H1 (cell line): ENCODE results near the gene TFB1M. TPM values are rescaled to one million over a fixed set of nuclear protein-coding genes. Genes with fewer than 3 reads are reported as not detected.

Experiments used
- CTCF ChIA-PET: fragments of 300-600 bp; sonication (Branson Sonifier 250); formaldehyde crosslinking; loops from one replicate; lab custom pipeline; 2021; ENCODE audit not compliant: partially characterized antibody; lab: Charles Lee
- POLR2A ChIA-PET: fragments of 300-600 bp; sonication (Branson Sonifier 250); formaldehyde crosslinking; loops from one replicate; lab custom pipeline; 2021; ENCODE audit warnings: inconsistent platforms; ENCODE audit not compliant: partially characterized antibody; lab: Charles Lee
- DNase-seq, 2 experiments: peaks; one replicate each; pipeline versions ENCODE4 v3.0.0 to v3.0.0-alpha.2; 2010 to 2022; ENCODE audit warnings: low spot score in 2 of 2, low read depth in 1 of 2, mixed read lengths in 1 of 2
- FAIRE-seq: peaks from 2 replicates; lab custom pipeline; 2011; peaks lifted over from hg19 to GRCh38; lab: Jason Lieb, UNC
- H2AFZ ChIP-seq: 2 replicates; pipeline ENCODE4 v1.8.1; 2012; ENCODE audit warnings: low read length, inconsistent platforms
- H2AK5ac ChIP-seq: 2 replicates; pipeline ENCODE4 v1.6.1; 2013; ENCODE audit warnings: low read depth, low read length
- H2BK120ac ChIP-seq: replicated peaks from 2 replicates; pipeline ENCODE3; 2013; ENCODE audit warnings: low read depth, low read length, inconsistent platforms
- H2BK12ac ChIP-seq: 2 replicates; pipeline ENCODE4 v1.6.1; 2013; ENCODE audit warnings: low read depth, low read length
- H2BK15ac ChIP-seq: 2 replicates; pipeline ENCODE4 v1.6.1; 2013; ENCODE audit warnings: low read length
- H2BK20ac ChIP-seq: 2 replicates; pipeline ENCODE4 v1.6.1; 2013; ENCODE audit warnings: low read length
- H2BK5ac ChIP-seq: 2 replicates; pipeline ENCODE4 v1.6.1; 2013; ENCODE audit warnings: low read depth, low read length
- H3K14ac ChIP-seq: 2 replicates; pipeline ENCODE4 v1.6.1; 2013; ENCODE audit warnings: inconsistent platforms; ENCODE audit not compliant: insufficient read length
- H3K18ac ChIP-seq: 2 replicates; pipeline ENCODE4 v1.6.1; 2013; ENCODE audit warnings: low read length; ENCODE audit errors: extremely low read depth
- H3K23ac ChIP-seq: 2 replicates; pipeline ENCODE4 v1.6.1; 2013; ENCODE audit warnings: inconsistent platforms; ENCODE audit not compliant: insufficient read length
- H3K23me2 ChIP-seq: 2 replicates; pipeline ENCODE4 v1.6.1; 2013; ENCODE audit warnings: low read depth, low read length
- H3K27ac ChIP-seq: 2 replicates; pipeline ENCODE4 v1.6.1; 2011; ENCODE audit warnings: low read depth, low read length, inconsistent platforms
- H3K27me3 ChIP-seq, 4 experiments: replicated peaks in 1 of 4; 1 replicate in 1 of 4; 2 replicates in 3 of 4; pipeline versions ENCODE4 v1.6.1 to v1.8.1; 2011 to 2013; ENCODE audit warnings: low read length in 3 of 4, mild to moderate bottlenecking in 3 of 4, inconsistent platforms in 2 of 4, mixed read lengths in 2 of 4, moderate library complexity in 1 of 4; ENCODE audit not compliant: control insufficient read depth in 3 of 4, insufficient read depth in 3 of 4; ENCODE audit errors: extremely low read depth in 1 of 4
- H3K36me3 ChIP-seq, 4 experiments: 2 replicates each; pipeline versions ENCODE4 v1.6.1 to v1.8.1; 2011 to 2013; ENCODE audit warnings: mild to moderate bottlenecking in 4 of 4, low read length in 3 of 4, moderate library complexity in 2 of 4, control low read depth in 1 of 4, inconsistent platforms in 1 of 4; ENCODE audit not compliant: insufficient read depth in 4 of 4, control insufficient read depth in 2 of 4
- H3K4ac ChIP-seq: replicated peaks from 2 replicates; pipeline ENCODE3; 2013; ENCODE audit warnings: low read length, low read depth, mixed read lengths, inconsistent platforms; ENCODE audit not compliant: insufficient read length
- H3K4me1 ChIP-seq, 4 experiments: replicated peaks in 1 of 4; 1 replicate in 1 of 4; 2 replicates in 3 of 4; pipeline versions ENCODE4 v1.6.1 to v1.8.1; 2011 to 2013; ENCODE audit warnings: low read length in 3 of 4, inconsistent platforms in 2 of 4, mixed read lengths in 1 of 4; ENCODE audit not compliant: insufficient read depth in 4 of 4, control insufficient read depth in 3 of 4
- H3K4me2 ChIP-seq, 2 experiments: 2 replicates each; pipeline versions ENCODE4 v1.6.1 to v1.8.1; 2011 to 2013; ENCODE audit warnings: low read depth in 2 of 2, low read length in 2 of 2, control low read depth in 1 of 2, inconsistent platforms in 1 of 2, mild to moderate bottlenecking in 1 of 2; ENCODE audit not compliant: insufficient read depth in 1 of 2
- H3K4me3 ChIP-seq, 4 experiments: fragments of 200-600, 300-600 bp in 1 of 4; sonication (generic), shearing (Covaris generic), sonication (Bioruptor Twin) in 1 of 4; 2 replicates each; pipeline versions ENCODE4 v1.5.1 to v1.8.1; 2011 to 2016; ENCODE audit warnings: low read length in 4 of 4, low read depth in 3 of 4, control low read depth in 2 of 4, inconsistent platforms in 2 of 4, mild to moderate bottlenecking in 2 of 4, mixed read lengths in 1 of 4, moderate library complexity in 1 of 4; ENCODE audit not compliant: insufficient read depth in 2 of 4; ENCODE audit errors: extremely low read depth in 1 of 4
- H3K56ac ChIP-seq: replicated peaks from 2 replicates; pipeline ENCODE3; 2013; ENCODE audit warnings: low read depth, mild to moderate bottlenecking, mixed read lengths, low read length, inconsistent platforms; ENCODE audit not compliant: insufficient read length
- H3K79me1 ChIP-seq: 2 replicates; pipeline ENCODE4 v1.6.1; 2013; ENCODE audit warnings: low read depth, low read length, control low read depth
- H3K79me2 ChIP-seq, 2 experiments: 2 replicates each; pipeline versions ENCODE4 v1.6.1 to v1.8.1; 2012 to 2013; ENCODE audit warnings: low read length in 2 of 2, mild to moderate bottlenecking in 2 of 2, inconsistent platforms in 1 of 2; ENCODE audit not compliant: insufficient read depth in 2 of 2, control insufficient read depth in 1 of 2
- H3K9ac ChIP-seq, 4 experiments: replicated peaks in 1 of 4; 1 replicate in 1 of 4; 2 replicates in 3 of 4; pipeline versions ENCODE4 v1.6.1 to v1.8.1; 2011 to 2013; ENCODE audit warnings: low read depth in 3 of 4, low read length in 3 of 4, control low read depth in 2 of 4, mild to moderate bottlenecking in 2 of 4, moderate library complexity in 2 of 4, inconsistent platforms in 1 of 4; ENCODE audit errors: extremely low read depth in 1 of 4
- H3K9me3 ChIP-seq, 2 experiments: 2 replicates each; pipeline versions ENCODE4 v1.6.1 to v1.8.1; 2012 to 2013; ENCODE audit warnings: mild to moderate bottlenecking in 2 of 2, moderate library complexity in 2 of 2, control low read depth in 1 of 2, inconsistent platforms in 1 of 2, low read depth in 1 of 2, low read length in 1 of 2, mixed read lengths in 1 of 2; ENCODE audit not compliant: insufficient read depth in 2 of 2
- H4K20me1 ChIP-seq, 2 experiments: replicated peaks in 1 of 2; 2 replicates each; pipeline versions ENCODE3 to v1.8.1; 2011 to 2013; ENCODE audit warnings: inconsistent platforms in 2 of 2, low read length in 2 of 2, mild to moderate bottlenecking in 1 of 2; ENCODE audit not compliant: insufficient read depth in 2 of 2, control insufficient read depth in 1 of 2
- H4K5ac ChIP-seq: 2 replicates; pipeline ENCODE4 v1.6.1; 2013; ENCODE audit warnings: low read length, low read depth, mixed read lengths, inconsistent platforms; ENCODE audit not compliant: insufficient read length
- H4K8ac ChIP-seq: 2 replicates; pipeline ENCODE4 v1.8.0; 2013; ENCODE audit warnings: mild to moderate bottlenecking, moderate library complexity, low read length, inconsistent platforms; ENCODE audit not compliant: insufficient read depth; ENCODE audit errors: extremely low read depth
- H4K91ac ChIP-seq: replicated peaks from 2 replicates; pipeline ENCODE3; 2013; ENCODE audit warnings: low read length, mixed read lengths, inconsistent platforms; ENCODE audit not compliant: insufficient read length
- CREB1 ChIP-seq: IDR thresholded peaks from 2 replicates; pipeline ENCODE4 v1.6.1; 2012; ENCODE audit warnings: inconsistent platforms
- MAFK ChIP-seq: IDR thresholded peaks from 2 replicates; pipeline ENCODE4 v1.6.1; 2012; ENCODE audit warnings: low read depth, mild to moderate bottlenecking, improper control_type of control experiment, low read length
- MAX ChIP-seq: IDR thresholded peaks from 2 replicates; pipeline ENCODE4 v1.6.1; 2012; ENCODE audit warnings: inconsistent platforms
- NRF1 ChIP-seq: IDR thresholded peaks from 2 replicates; pipeline ENCODE4 v1.6.1; 2011; ENCODE audit warnings: mild to moderate bottlenecking, low read depth, low read length, improper control_type of control experiment
- RAD21 ChIP-seq, 2 experiments: IDR thresholded peaks in 1 of 2; conservative IDR thresholded peaks in 1 of 2; 2 replicates each; pipeline ENCODE4 v1.6.1; 2011; ENCODE audit warnings: low read depth in 2 of 2, low read length in 2 of 2, improper control_type of control experiment in 1 of 2, inconsistent platforms in 1 of 2, mild to moderate bottlenecking in 1 of 2, moderate library complexity in 1 of 2
- SIRT6 ChIP-seq: IDR thresholded peaks from one replicate; pipeline ENCODE4 v1.7.1; 2012; ENCODE audit warnings: low read length, inconsistent platforms
- SP4 ChIP-seq: IDR thresholded peaks from 2 replicates; pipeline ENCODE4 v1.6.1; 2012; ENCODE audit warnings: low read length, inconsistent platforms
- WGBS, 2 experiments: shearing (Covaris generic) in 1 of 2; methylation state at CpG; one replicate each; pipeline versions ENCODE4 v1.1.6 to v1.1.7; 2013 to 2015; ENCODE audit warnings: low lambda C conversion rate in 2 of 2, mixed read lengths in 2 of 2, inconsistent platforms in 1 of 2, low coverage in 1 of 2, missing lambda C conversion rate in 1 of 2; ENCODE audit not compliant: insufficient replicate concordance in 2 of 2, insufficient coverage in 1 of 2, insufficient read length in 1 of 2; ENCODE audit errors: extremely low coverage in 1 of 2, missing lambda C conversion rate in 1 of 2; 5-methylcytosine and 5-hydroxymethylcytosine counted together
- polyA plus RNA-seq, 7 experiments: library from polyadenylated mRNA; depleted of rRNA in 3 of 7; stranded (reverse) in 5 of 7; unstranded in 2 of 7; fragments of >200 nt in 5 of 7; fragments of 200-250 nt in 2 of 7; gene quantifications; 1 replicate in 5 of 7; 2 replicates in 1 of 7; 4 replicates in 1 of 7; pipeline versions ENCODE4 v1.2.1 to v1.2.3, GENCODE V29; 2011 to 2013; ENCODE audit warnings: missing spikeins in 2 of 7, mixed read lengths in 2 of 7
- total RNA-seq: library from RNA; stranded (reverse); fragmentation: NEBNext Ultra II Directional; extraction: Animal tissue kit (Norgen Biotek cat#: 25700); gene quantifications from 2 replicates; pipeline ENCODE4 v1.2.1, GENCODE V29; 2021
- TF ChIP-seq, protein P1 (sequence below): IDR thresholded peaks from 2 replicates; pipeline ENCODE4 v1.6.1; 2011; ENCODE audit warnings: low read depth, mild to moderate bottlenecking, low read length; ENCODE audit not compliant: insufficient read depth

TFB1M gene
- total and polyA plus RNA-seq, 2 of the 8 experiments (the other 6 are each of a cell fraction or from before 2014, with no cell fraction given) = 28.2 to 49.4 TPM

GRCh38 chr6:155245831-155246230 lies 68.5 kb downstream of the TFB1M start:
- no peak overlapping the region for H3K4me2 ChIP-seq
- no peak for DNase-seq
- POLR2A ChIA-PET = interaction anchor here (1.6 kb wide), 1 partner anchor 11 kb away, joined by 6 read pairs; no protein-coding TSS in a partner anchor

More at GRCh38 chr6:155245831-155246230, 68.5 kb downstream of the TFB1M start:
- Histone ChIP-seq H3K56ac (no peak overlapping the region), H4K20me1 (no peaks in the 10 kb centered on the region), H3K23me2 (no peaks in the 10 kb centered on the region), H3K23ac (no peak overlapping the region), H2AFZ (no peak overlapping the region), H3K14ac (no peak overlapping the region), H3K4ac (no peak overlapping the region), H3K4me1 (0 out of 7 replicates have a peak, but pooled peaks cover 0 to 3% (median 0%) of the 10 kb centered on the region in 4 experiments), H2BK15ac (no peak overlapping the region), H3K18ac (no peak overlapping the region), H3K27me3 (no peaks in the 10 kb centered on the region), H2AK5ac (no peak overlapping the region), H3K79me1 (no peaks in the 10 kb centered on the region), H2BK20ac (no peak overlapping the region), H4K8ac (no peak overlapping the region), H4K91ac (no peak overlapping the region), H3K9me3 (no peaks in the 10 kb centered on the region; a peak in 1 of 4 replicates), H3K79me2 (no peaks in the 10 kb centered on the region), H2BK12ac (no peak overlapping the region), H3K9ac (no peak overlapping the region), H3K36me3 (peaks cover 4 to 41% (median 14%) of the 10 kb centered on the region in 4 experiments; a peak in 6 of 8 replicates), H4K5ac (no peak overlapping the region), H2BK120ac (no peak overlapping the region), H3K4me3 (no peak overlapping the region), H2BK5ac (no peak overlapping the region), H3K27ac (no peak overlapping the region)
- TF ChIP-seq RAD21 (IDR thresholded peaks at IDR 0.05 in 1 of 2, conservative IDR thresholded peaks at IDR 0.05 in 1 of 2; ENCODE audit: low read depth in 2 of 2, low read length in 2 of 2) (no peak), CREB1 (no peak), SP4 (no peak), MAFK (no peak), SIRT6 (no peak), MAX (no peak), NRF1 (no peak)
- TF ChIP-seq, protein P1, sequence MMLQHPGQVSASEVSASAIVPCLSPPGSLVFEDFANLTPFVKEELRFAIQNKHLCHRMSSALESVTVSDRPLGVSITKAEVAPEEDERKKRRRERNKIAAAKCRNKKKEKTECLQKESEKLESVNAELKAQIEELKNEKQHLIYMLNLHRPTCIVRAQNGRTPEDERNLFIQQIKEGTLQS = no peak
- CTCF ChIA-PET = interaction anchor here (0.7 to 8.9 kb wide), 8 partner anchors 10 to 378 kb away, joined by 3 to 98 read pairs (median 27); no protein-coding TSS in a partner anchor
- 87% methylated on average over 3 of the region's 3 CpGs; no CpG with 5 or more reads in 1 of the 2 experiments for WGBS, 2 experiments
- FAIRE-seq = no peak
